HEK293 (cell line): Measurements from ENCODE around the gene DHRS11.

ENCODE experiments used
- AEBP2 ChIP-seq: fragments of 450-650 bp; formaldehyde crosslinking; IDR thresholded peaks from 2 replicates; pipeline ENCODE4 v1.5.1; 2016; ENCODE audit warnings: missing biosample characterization, missing genetic modification characterization, borderline replicate concordance
- BCL11B ChIP-seq: fragments of 450-650 bp; formaldehyde crosslinking; IDR thresholded peaks from 2 replicates; pipeline ENCODE4 v1.5.1; 2016; ENCODE audit warnings: low read depth, missing biosample characterization, missing genetic modification characterization
- GLI4 ChIP-seq: fragments of 450-650 bp; formaldehyde crosslinking; IDR thresholded peaks from 2 replicates; pipeline ENCODE4 v1.5.1; 2016; ENCODE audit warnings: missing biosample characterization, missing genetic modification characterization
- GLIS2 ChIP-seq: fragments of 450-650 bp; formaldehyde crosslinking; IDR thresholded peaks from 2 replicates; pipeline ENCODE4 v1.5.1; 2016; ENCODE audit warnings: missing biosample characterization, missing genetic modification characterization
- REPIN1 ChIP-seq: fragments of 450-650 bp; formaldehyde crosslinking; IDR thresholded peaks from 2 replicates; pipeline ENCODE4 v1.5.1; 2017; ENCODE audit warnings: missing biosample characterization, missing genetic modification characterization, low read depth
- SCRT1 ChIP-seq: fragments of 450-650 bp; formaldehyde crosslinking; IDR thresholded peaks from 2 replicates; pipeline ENCODE4 v1.5.1; 2016; ENCODE audit warnings: missing biosample characterization, missing genetic modification characterization, borderline replicate concordance
- SP2 ChIP-seq: fragments of 450-650 bp; formaldehyde crosslinking; IDR thresholded peaks from 2 replicates; pipeline ENCODE4 v1.5.1; 2016; ENCODE audit warnings: missing biosample characterization, missing genetic modification characterization
- ZFP41 ChIP-seq: fragments of 450-650 bp; formaldehyde crosslinking; IDR thresholded peaks from 2 replicates; pipeline ENCODE4 v1.5.1; 2016; ENCODE audit warnings: missing biosample characterization, missing genetic modification characterization, borderline replicate concordance
- ZIC2 ChIP-seq: fragments of 450-650 bp; formaldehyde crosslinking; IDR thresholded peaks from 2 replicates; pipeline ENCODE4 v1.5.1; 2016; ENCODE audit warnings: missing biosample characterization, missing genetic modification characterization
- ZNF132 ChIP-seq: fragments of 450-650 bp; formaldehyde crosslinking; IDR thresholded peaks from 2 replicates; pipeline ENCODE4 v1.5.1; 2017; ENCODE audit warnings: missing biosample characterization, missing genetic modification characterization, borderline replicate concordance
- ZNF18 ChIP-seq: fragments of 450-650 bp; formaldehyde crosslinking; IDR thresholded peaks from 2 replicates; pipeline ENCODE4 v1.5.1; 2016; ENCODE audit warnings: missing biosample characterization, missing genetic modification characterization
- ZNF341 ChIP-seq: fragments of 450-650 bp; formaldehyde crosslinking; IDR thresholded peaks from 2 replicates; pipeline ENCODE4; 2016; ENCODE audit warnings: low read depth, missing biosample characterization, missing genetic modification characterization
- ZNF433 ChIP-seq: fragments of 450-650 bp; formaldehyde crosslinking; IDR thresholded peaks from 2 replicates; pipeline ENCODE4 v1.5.1; 2016; ENCODE audit warnings: missing biosample characterization, missing genetic modification characterization, low read depth
- ZNF518A ChIP-seq: fragments of 450-650 bp; formaldehyde crosslinking; conservative IDR thresholded peaks from 2 replicates; pipeline ENCODE4 v1.5.1; 2016; ENCODE audit warnings: low read depth, missing biosample characterization, missing genetic modification characterization
- ZNF529 ChIP-seq: fragments of 450-650 bp; formaldehyde crosslinking; IDR thresholded peaks from 2 replicates; pipeline ENCODE4 v1.5.1; 2017; ENCODE audit warnings: missing genetic modification characterization, missing biosample characterization; ENCODE audit not compliant: insufficient replicate concordance
- ZNF600 ChIP-seq: fragments of 450-650 bp; formaldehyde crosslinking; IDR thresholded peaks from 2 replicates; pipeline ENCODE4 v1.5.1; 2016; ENCODE audit warnings: missing biosample characterization, missing genetic modification characterization
- ZNF610 ChIP-seq: fragments of 450-650 bp; formaldehyde crosslinking; IDR thresholded peaks from 2 replicates; pipeline ENCODE4 v1.5.1; 2016; ENCODE audit warnings: missing biosample characterization, missing genetic modification characterization, borderline replicate concordance
- ZNF629 ChIP-seq: fragments of 450-650 bp; formaldehyde crosslinking; IDR thresholded peaks from 2 replicates; pipeline ENCODE4 v1.5.1; 2017; ENCODE audit warnings: missing biosample characterization, missing genetic modification characterization
- ZNF664 ChIP-seq: fragments of 450-650 bp; formaldehyde crosslinking; IDR thresholded peaks from 2 replicates; pipeline ENCODE4 v1.5.1; 2016; ENCODE audit warnings: missing biosample characterization, missing genetic modification characterization
- ZNF670 ChIP-seq: fragments of 450-650 bp; formaldehyde crosslinking; IDR thresholded peaks from 2 replicates; pipeline ENCODE4 v1.5.1; 2016; ENCODE audit warnings: missing biosample characterization, missing genetic modification characterization, low read depth
- ZNF692 ChIP-seq: fragments of 450-650 bp; formaldehyde crosslinking; IDR thresholded peaks from 2 replicates; pipeline ENCODE4 v1.5.1; 2016; ENCODE audit warnings: missing biosample characterization, missing genetic modification characterization
- ZNF707 ChIP-seq: fragments of 450-650 bp; formaldehyde crosslinking; IDR thresholded peaks from 2 replicates; pipeline ENCODE4 v1.5.1; 2016; ENCODE audit warnings: missing biosample characterization, missing genetic modification characterization
- ZNF747 ChIP-seq: fragments of 450-650 bp; formaldehyde crosslinking; IDR thresholded peaks from 2 replicates; pipeline ENCODE4 v1.5.1; 2016; ENCODE audit warnings: missing biosample characterization, missing genetic modification characterization
- ZNF776 ChIP-seq: fragments of 450-650 bp; formaldehyde crosslinking; IDR thresholded peaks from 2 replicates; pipeline ENCODE4 v1.5.0; 2017; ENCODE audit warnings: missing biosample characterization, missing genetic modification characterization, borderline replicate concordance
- ZNF785 ChIP-seq: fragments of 450-650 bp; formaldehyde crosslinking; IDR thresholded peaks from 2 replicates; pipeline ENCODE4 v1.5.1; 2016; ENCODE audit warnings: missing biosample characterization, missing genetic modification characterization
- ZNF830 ChIP-seq: fragments of 450-650 bp; IDR thresholded peaks from 2 replicates; pipeline ENCODE4 v1.5.0; 2018; ENCODE audit warnings: missing biosample characterization, missing genetic modification characterization, low read depth, mild to moderate bottlenecking, moderate library complexity
- ZSCAN16 ChIP-seq: fragments of 450-650 bp; formaldehyde crosslinking; IDR thresholded peaks from 2 replicates; pipeline ENCODE4 v1.5.1; 2016; ENCODE audit warnings: missing biosample characterization, missing genetic modification characterization
- ZSCAN4 ChIP-seq: fragments of 450-650 bp; formaldehyde crosslinking; IDR thresholded peaks from 2 replicates; pipeline ENCODE4 v1.5.1; 2017; ENCODE audit warnings: missing biosample characterization, missing genetic modification characterization

Gene DHRS11

GRCh38 chr17:36591434-36592315 lies at the start of gene DHRS11 (continued):
- TF ChIP-seq ZNF664 (tag by site-specific recombination) (no peak), ZNF341 (tag by site-specific recombination) (no peak), ZNF529 (no peak), ZNF629 (tag by site-specific recombination) (no peak), BCL11B (no peak), ZNF707 (no peak), ZNF518A (tag by site-specific recombination) (no peak), ZNF610 (tag by site-specific recombination) (no peak), SCRT1 (tag by site-specific recombination) (no peak), ZNF776 (tag by site-specific recombination) (no peak), ZSCAN4 (no peak), GLI4 (tag by site-specific recombination) (no peak), ZNF600 (tag by site-specific recombination) (peak; percentile 64; the same call in 1 of the 2 replicates), ZNF18 (tag by site-specific recombination) (no peak), ZSCAN16 (no peak), ZNF433 (tag by site-specific recombination) (no peak), REPIN1 (no peak), AEBP2 (tag by site-specific recombination) (no peak), ZNF132 (tag by site-specific recombination) (no peak), SP2 (tag by site-specific recombination) (peak; percentile 46), ZNF747 (tag by site-specific recombination) (no peak), GLIS2 (tag by site-specific recombination) (peak; percentile 67; the same call in 1 of the 2 replicates), ZIC2 (tag by site-specific recombination) (no peak), ZFP41 (tag by site-specific recombination) (no peak), ZNF692 (tag by site-specific recombination) (no peak; the same call in 1 of the 2 replicates), ZNF830 (tag by site-specific recombination) (no peak), ZNF785 (tag by site-specific recombination) (no peak), ZNF670 (tag by site-specific recombination) (no peak)
